Astrocyte (in vitro differentiated cells and primary cell): Measurements from ENCODE around the gene TENT4A. TPM values are rescaled to one million over a fixed set of nuclear protein-coding genes. Genes with fewer than 3 reads are reported as not detected.

ENCODE experiments used
- DNase-seq: peaks from one replicate; pipeline ENCODE4 v3.0.0-alpha.2; 2010; ENCODE audit warnings: low read depth
- FAIRE-seq: peaks from 2 replicates; lab custom pipeline; 2011; peaks lifted over from hg19 to GRCh38; lab: Jason Lieb, UNC
- H2AFZ ChIP-seq: 2 replicates; pipeline ENCODE4 v1.6.0; 2012; ENCODE audit warnings: low read depth, low read length, inconsistent platforms
- H3K27ac ChIP-seq: 2 replicates; pipeline ENCODE4 v1.5.1; 2011; ENCODE audit warnings: low read depth, low read length, inconsistent platforms
- H3K27me3 ChIP-seq: 2 replicates; pipeline ENCODE4 v1.6.0; 2011; ENCODE audit warnings: low read length, inconsistent platforms; ENCODE audit not compliant: insufficient read depth
- H3K36me3 ChIP-seq: 2 replicates; pipeline ENCODE4 v1.5.1; 2011; ENCODE audit warnings: low read length, inconsistent platforms; ENCODE audit not compliant: insufficient read depth
- H3K4me1 ChIP-seq: 2 replicates; pipeline ENCODE4 v1.5.1; 2011; ENCODE audit warnings: low read length, inconsistent platforms; ENCODE audit not compliant: insufficient read depth
- H3K4me2 ChIP-seq: 2 replicates; pipeline ENCODE4 v1.6.0; 2012; ENCODE audit warnings: low read length, inconsistent platforms
- H3K4me3 ChIP-seq: 2 replicates; pipeline ENCODE4 v1.5.1; 2011; ENCODE audit warnings: low read depth, mild to moderate bottlenecking, low read length, inconsistent platforms; ENCODE audit not compliant: insufficient read depth
- H3K79me2 ChIP-seq: 2 replicates; pipeline ENCODE4 v1.6.0; 2012; ENCODE audit warnings: mild to moderate bottlenecking, low read length, inconsistent platforms; ENCODE audit not compliant: insufficient read depth
- H3K9ac ChIP-seq: 2 replicates; pipeline ENCODE4 v1.6.0; 2012; ENCODE audit warnings: mild to moderate bottlenecking, low read length, inconsistent platforms
- H3K9me3 ChIP-seq: 2 replicates; pipeline ENCODE4 v1.5.1; 2012; ENCODE audit warnings: low read depth, mild to moderate bottlenecking, low read length, inconsistent platforms; ENCODE audit not compliant: insufficient read depth
- H4K20me1 ChIP-seq: 2 replicates; pipeline ENCODE4 v1.6.0; 2012; ENCODE audit warnings: low read length, inconsistent platforms; ENCODE audit not compliant: insufficient read depth
- H3K27ac Mint-ChIP-seq: one replicate; pipeline ENCODE4 v1.8.0; 2021; ENCODE audit warnings: mild to moderate bottlenecking, mixed read lengths; ENCODE audit not compliant: unreplicated experiment
- H3K27me3 Mint-ChIP-seq: one replicate; pipeline ENCODE4 v1.8.0; 2021; ENCODE audit warnings: low read depth, mixed read lengths; ENCODE audit not compliant: unreplicated experiment
- H3K36me3 Mint-ChIP-seq: one replicate; pipeline ENCODE4 v1.8.0; 2021; ENCODE audit warnings: low read depth, mixed read lengths; ENCODE audit not compliant: unreplicated experiment
- H3K4me1 Mint-ChIP-seq: one replicate; pipeline ENCODE4 v1.8.0; 2021; ENCODE audit warnings: low read depth, mixed read lengths; ENCODE audit not compliant: unreplicated experiment
- H3K4me3 Mint-ChIP-seq: one replicate; pipeline ENCODE4 v1.8.0; 2021; ENCODE audit warnings: mild to moderate bottlenecking, moderate library complexity, mixed read lengths; ENCODE audit not compliant: unreplicated experiment
- H3K9me3 Mint-ChIP-seq: one replicate; pipeline ENCODE4 v1.8.0; 2021; ENCODE audit warnings: mild to moderate bottlenecking, mixed read lengths; ENCODE audit not compliant: unreplicated experiment
- CTCF ChIP-seq: IDR thresholded peaks from 2 replicates; pipeline ENCODE4 v1.5.1; 2011; ENCODE audit warnings: low read depth, mild to moderate bottlenecking, inconsistent platforms, low read length, moderate library complexity; ENCODE audit not compliant: insufficient read depth
- EZH2 ChIP-seq: IDR thresholded peaks from 2 replicates; pipeline ENCODE4 v1.6.1; 2012; ENCODE audit warnings: mild to moderate bottlenecking, low read length, inconsistent platforms; ENCODE audit not compliant: insufficient read depth
- total RNA-seq: library from RNA; stranded (reverse); gene quantifications from 2 replicates; pipeline ENCODE4 v1.2.1, GENCODE V29; 2021

Gene TENT4A
- total RNA-seq, 1 donor from 2014 or later, result 18.8 TPM

GRCh38 chr5:6737043-6737941 lies 24.1 kb downstream of the TENT4A start:
- Histone ChIP-seq H3K27ac (no peak overlapping the region), H3K79me2 (peaks cover 91% of the 10 kb centered on the region), H3K27me3 (no peaks in the 10 kb centered on the region), H3K4me2 (no peak overlapping the region), H3K36me3 (peaks cover 9% of the 10 kb centered on the region), H3K9ac (no peak overlapping the region), H3K4me1 (peaks cover 26% of the 10 kb centered on the region), H3K4me3 (no peak overlapping the region), H3K9me3 (no peaks in the 10 kb centered on the region), H2AFZ (no peak overlapping the region), H4K20me1 (peaks cover 85% of the 10 kb centered on the region)
- no peak for FAIRE-seq
- peak overlapping the region; percentile 70 for H3K27ac Mint-ChIP-seq
- no peaks in the 10 kb centered on the region for H3K27me3 Mint-ChIP-seq
- H3K4me3 Mint-ChIP-seq, result no peak overlapping the region
- H3K9me3 Mint-ChIP-seq, result no peaks in the 10 kb centered on the region
- TF ChIP-seq EZH2, result no peak
- TF ChIP-seq CTCF, result no peak
- peaks cover 19% of the 10 kb centered on the region for H3K36me3 Mint-ChIP-seq
- peaks cover 43% of the 10 kb centered on the region for H3K4me1 Mint-ChIP-seq
- no peak for DNase-seq

- Histone ChIP-seq H3K9me3 (no peaks in the 10 kb centered on the region), H3K4me2 (no peak overlapping the region), H3K79me2 (peaks cover 90% of the 10 kb centered on the region), H4K20me1 (peaks cover 79% of the 10 kb centered on the region), H3K27me3 (no peaks in the 10 kb centered on the region), H3K27ac (no peak overlapping the region), H3K4me3 (no peak overlapping the region), H3K36me3 (peaks cover 9% of the 10 kb centered on the region), H3K9ac (no peak overlapping the region), H3K4me1 (peaks cover 3% of the 10 kb centered on the region), H2AFZ (no peak overlapping the region)
- TF ChIP-seq CTCF, result no peak
- no peak for TF ChIP-seq EZH2
- no peak for FAIRE-seq
- H3K9me3 Mint-ChIP-seq, result no peaks in the 10 kb centered on the region
- peaks cover 22% of the 10 kb centered on the region for H3K4me1 Mint-ChIP-seq
- H3K36me3 Mint-ChIP-seq, result peaks cover 19% of the 10 kb centered on the region
- H3K27me3 Mint-ChIP-seq, result no peaks in the 10 kb centered on the region
- DNase-seq, result no peak
- no peak overlapping the region for H3K4me3 Mint-ChIP-seq
- H3K27ac Mint-ChIP-seq, result no peak overlapping the region
Observed at GRCh38 chr5:6739603-6740002, 26.4 kb downstream of the TENT4A start.

GRCh38 chr5:6740586-6741150 lies 27.4 kb downstream of the TENT4A start:
- no peak overlapping the region for H3K9ac ChIP-seq
- Mint-ChIP-seq H3K9me3 (no peaks in the 10 kb centered on the region), H3K4me1 (peaks cover 17% of the 10 kb centered on the region), H3K4me3 (no peak overlapping the region), H3K36me3 (peaks cover 19% of the 10 kb centered on the region), H3K27me3 (no peaks in the 10 kb centered on the region), H3K27ac (no peak overlapping the region)
- H3K79me2 ChIP-seq, result peaks cover 84% of the 10 kb centered on the region
- H3K9me3 ChIP-seq, result no peaks in the 10 kb centered on the region
- peaks cover 9% of the 10 kb centered on the region for H3K36me3 ChIP-seq
- no peaks in the 10 kb centered on the region for H3K27me3 ChIP-seq
- FAIRE-seq, result no peak
- no peaks in the 10 kb centered on the region for H3K4me1 ChIP-seq
- H3K4me2 ChIP-seq, result no peak overlapping the region
- peaks cover 77% of the 10 kb centered on the region for H4K20me1 ChIP-seq
- DNase-seq, result no peak
- no peak overlapping the region for H2AFZ ChIP-seq
- TF ChIP-seq CTCF (no peak), EZH2 (no peak)
- H3K27ac ChIP-seq, result no peak overlapping the region
- no peak overlapping the region for H3K4me3 ChIP-seq
